Measurements from ENCODE around the gene MAML3.

- TF ChIP-seq GATA2 (IDR thresholded peaks at IDR 0.05; ENCODE audit: low read depth, low read length) (no peak), GATA3 (IDR thresholded peaks at IDR 0.05; ENCODE audit: low read depth, low read length) (no peak)
Measured at GRCh38 chr4:139816856-139817255, 337.1 kb downstream of the MAML3 start.
